SKM-1 treated with dmso at 0.1 percent for 144 hours (cell line): ENCODE measurements around the gene NELFCD.

Experiments used
- DNase-seq: peaks from one replicate; lab custom pipeline; 2025; ENCODE audit not compliant: unreplicated experiment; lab: John Stamatoyannopoulos, UW

NELFCD gene

DNA sequence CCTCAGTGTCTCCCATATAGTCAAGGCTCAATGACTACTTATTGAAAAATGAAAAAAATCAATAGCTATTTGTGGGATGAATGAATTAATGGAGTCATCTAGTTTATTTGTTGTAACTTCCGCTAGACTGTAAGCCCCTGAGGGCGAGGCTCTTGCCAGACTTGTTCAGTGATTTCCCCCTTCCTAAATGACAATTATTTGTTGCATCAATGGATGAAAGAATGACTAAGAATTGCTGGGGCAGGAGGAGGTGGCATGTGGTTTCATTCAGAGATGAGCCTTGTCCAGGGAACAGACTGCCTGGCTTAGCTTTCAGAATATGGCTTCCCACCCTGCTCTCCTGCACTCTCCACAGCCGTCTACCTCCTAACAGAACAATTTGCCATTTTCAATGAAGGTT lies 62.6 kb downstream of the NELFCD start:
- DNase-seq, result no peak

DNA sequence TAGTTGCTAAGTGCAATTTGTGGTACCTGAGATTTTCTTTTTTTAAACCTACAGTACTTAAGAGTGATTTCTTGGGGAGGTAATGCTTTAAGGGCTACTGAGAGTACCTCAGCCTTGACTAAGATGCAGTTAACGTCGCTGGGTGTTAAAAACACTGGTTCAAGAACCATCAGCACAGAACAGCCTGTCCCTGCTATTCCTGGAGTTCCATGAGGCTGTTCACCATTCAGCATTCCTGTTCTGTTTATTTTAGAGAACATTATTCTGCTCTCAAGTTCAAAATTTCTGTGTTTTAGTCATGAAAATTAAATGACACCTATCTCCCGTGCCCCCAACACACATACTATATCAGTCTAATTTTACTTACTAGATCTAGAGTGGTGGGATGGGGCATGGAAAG lies 63.2 kb downstream of the NELFCD start:
- DNase-seq, result no peak
